Right renal pelvis (tissue), 4 donors: ENCODE measurements around the gene HELQ. TPM values are rescaled to one million over a fixed set of nuclear protein-coding genes. Genes with fewer than 3 reads are reported as not detected.

Source experiments
- DNase-seq, 4 donors: peaks; one replicate each; pipeline ENCODE4 v3.0.0-alpha.2; 2013; ENCODE audit warnings: low read depth in 4 of 4, low spot score in 3 of 4, missing footprints in 1 of 4
- polyA plus RNA-seq, 4 donors: library from polyadenylated mRNA; unstranded; fragments of 120-200 nt; gene quantifications; one replicate each; pipeline ENCODE4 v1.2.1, GENCODE V29; 2013; ENCODE audit not compliant: insufficient read length in 4 of 4

HELQ gene
- polyA plus RNA-seq, 4 donors: 18.4 to 19.6 (median 19.0) TPM

- no peak for DNase-seq
Measured at GRCh38 chr4:83372931-83373330, 82.7 kb downstream of the HELQ start.

GRCh38 chr4:83371936-83372335 is 83.7 kb downstream of the HELQ start:
- DNase-seq: no peak

- no peak for DNase-seq
Measured at GRCh38 chr4:83371235-83371634, 84.4 kb downstream of the HELQ start.

DNA sequence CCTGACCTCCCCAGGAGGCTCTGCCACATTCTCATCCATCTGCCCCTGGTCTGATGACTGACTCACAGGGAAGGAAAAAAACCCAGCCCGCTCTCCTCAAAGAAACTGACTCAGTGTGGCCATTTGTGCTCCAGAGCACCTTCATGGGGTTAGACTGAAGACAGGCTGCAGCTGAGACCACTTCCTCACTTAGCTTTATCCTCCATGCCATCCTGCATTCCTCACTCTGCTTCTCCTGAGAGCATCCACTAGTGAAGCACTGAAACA is 85.0 kb downstream of the HELQ start:
- DNase-seq: no peak

DNA sequence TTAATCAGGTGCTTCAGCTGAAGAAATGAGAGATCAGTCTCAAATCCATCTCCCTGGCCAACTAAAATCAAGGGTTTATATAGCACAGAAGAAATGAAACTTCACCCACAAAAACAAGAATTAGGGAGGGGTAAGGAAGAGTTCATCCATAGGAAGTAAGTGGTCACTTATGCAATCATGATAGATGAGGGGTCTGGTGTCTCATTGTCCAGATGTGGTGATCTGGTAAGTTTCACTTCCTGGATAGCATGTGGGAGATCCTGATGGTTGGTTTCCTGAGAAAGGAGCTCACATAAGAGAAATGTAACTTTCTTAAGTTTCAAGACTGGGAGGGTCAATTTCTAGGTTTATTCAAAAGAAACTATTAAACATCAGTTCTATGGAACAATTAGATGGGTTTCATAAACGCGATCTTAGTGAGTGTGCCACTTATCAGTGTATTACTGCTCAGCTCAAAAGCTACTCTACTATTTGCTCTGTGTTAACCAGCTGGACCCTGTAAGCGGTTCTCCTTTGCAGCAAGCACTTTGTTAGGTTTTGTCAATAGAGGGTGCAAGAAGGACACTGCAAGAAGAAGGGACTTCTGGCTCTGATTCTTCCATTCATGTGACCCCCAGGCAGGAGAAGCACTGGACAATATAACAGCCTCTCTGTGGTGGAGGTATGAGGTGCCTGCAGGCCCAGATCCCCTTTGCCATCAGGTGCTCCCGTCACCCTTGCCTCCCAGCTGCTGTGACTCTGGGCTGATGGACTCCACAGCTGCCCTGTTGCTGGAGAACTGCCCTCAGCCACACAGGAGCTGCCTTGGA is 85.6 kb downstream of the HELQ start:
- DNase-seq: no peak

GRCh38 chr4:83364312-83364711 is 91.3 kb downstream of the HELQ start:
- no peak for DNase-seq

- DNase-seq: no peak
Measured at GRCh38 chr4:83362492-83363329, 92.9 kb downstream of the HELQ start.

- DNase-seq: no peak
Measured at GRCh38 chr4:83361416-83362103, 94.1 kb downstream of the HELQ start.

DNA sequence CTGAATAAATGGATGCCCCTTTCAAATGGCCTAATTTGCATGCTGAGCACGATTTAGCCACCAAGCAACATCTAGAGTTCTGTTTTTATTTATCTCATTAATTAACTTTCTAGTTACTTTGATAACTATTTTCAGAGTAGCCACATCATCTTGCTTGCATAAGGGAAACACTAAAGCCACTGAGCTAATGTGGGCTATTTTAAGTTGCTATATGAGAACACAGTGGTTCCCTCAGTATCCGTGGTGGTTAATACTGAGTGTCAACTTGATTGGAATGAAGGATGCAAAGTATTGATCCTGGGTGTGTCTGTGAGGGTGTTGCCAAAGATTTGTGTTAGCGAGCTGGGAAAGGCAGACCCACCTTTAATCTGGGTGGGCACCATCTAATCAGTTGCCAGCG is 95.6 kb downstream of the HELQ start:
- DNase-seq: no peak

- DNase-seq: no peak
Measured at GRCh38 chr4:83358410-83358809, 97.2 kb downstream of the HELQ start.

Other genes starting within 250 kb of the HELQ start
- gene COQ2, start 171.0 kb downstream of the HELQ start, polyA plus RNA-seq: 10 to 100 TPM; 14.8 to 17.0 (median 16.4) TPM
- gene HPSE, start 121.0 kb downstream of the HELQ start, polyA plus RNA-seq: 1 to 10 TPM in 2 of 4 donors, under 1 TPM in 2; 0.94 to 1.5 (median 1.1) TPM
- 10 to 100 TPM; 63.1 to 79.9 (median 74.9) TPM for gene MRPS18C, start 235 bp upstream of the HELQ start, polyA plus RNA-seq
- gene ABRAXAS1, start 29.3 kb upstream of the HELQ start, polyA plus RNA-seq: 10 to 100 TPM; 24.5 to 29.9 (median 27.1) TPM
- gene GPAT3, start 80.3 kb upstream of the HELQ start, polyA plus RNA-seq: 10 to 100 TPM; 17.4 to 24.1 (median 20.8) TPM